Stimulated activated CD8-positive, alpha-beta memory T cell treated with anti-CD3 and anti-CD28 coated beads, Interleukin-2, amount 100 ng/mL, for 48 hours (primary cell): ENCODE results near the gene SLC26A4.

Experiments used
- DNase-seq, 2 donors: peaks; one replicate each; pipeline ENCODE4 v3.0.0-alpha.2; 2020; ENCODE audit warnings: low read depth in 2 of 2

The SLC26A4 gene

GRCh38 chr7:107746006-107746405 is 85.4 kb downstream of the SLC26A4 start:
- no peak for DNase-seq

DNA sequence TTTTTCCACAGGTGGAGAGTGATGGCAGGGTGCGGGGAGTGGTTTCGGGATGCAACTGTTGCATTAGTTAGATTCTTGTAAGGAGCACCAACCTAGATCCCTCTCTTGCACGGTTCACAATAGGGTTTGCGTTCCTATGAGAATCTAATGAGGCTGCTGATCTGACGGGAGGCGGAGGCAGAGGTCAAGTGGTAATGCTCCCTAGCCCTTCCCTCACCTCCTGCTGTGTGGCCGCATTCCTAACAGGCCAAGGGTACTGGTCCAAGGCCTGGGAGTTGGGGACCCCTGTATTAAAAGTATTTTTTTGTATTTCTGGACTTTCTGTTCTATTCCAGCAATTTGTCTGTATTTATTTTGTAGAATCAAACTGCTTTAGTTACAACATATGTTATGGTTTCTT is 90.5 kb downstream of the SLC26A4 start:
- DNase-seq = no peak

DNA sequence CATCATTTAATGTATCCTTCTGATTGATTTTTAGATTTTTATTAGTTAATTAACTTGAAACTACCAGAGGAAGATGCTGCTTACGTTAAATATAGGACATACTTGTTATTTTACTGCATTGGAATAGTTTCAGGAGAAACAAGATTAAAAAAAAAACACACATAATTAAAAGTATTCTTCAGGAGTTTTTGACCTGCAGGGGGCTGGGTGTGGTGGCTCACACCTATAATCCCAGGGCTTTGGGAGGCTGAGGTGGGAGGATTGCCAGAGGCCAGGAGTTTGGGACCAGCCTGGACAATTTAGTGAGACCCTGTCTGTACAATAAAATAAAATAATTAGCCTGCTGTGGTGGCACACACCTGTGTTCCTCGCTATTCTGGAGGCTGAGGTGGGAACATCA is 94.0 kb downstream of the SLC26A4 start:
- no peak for DNase-seq

DNA sequence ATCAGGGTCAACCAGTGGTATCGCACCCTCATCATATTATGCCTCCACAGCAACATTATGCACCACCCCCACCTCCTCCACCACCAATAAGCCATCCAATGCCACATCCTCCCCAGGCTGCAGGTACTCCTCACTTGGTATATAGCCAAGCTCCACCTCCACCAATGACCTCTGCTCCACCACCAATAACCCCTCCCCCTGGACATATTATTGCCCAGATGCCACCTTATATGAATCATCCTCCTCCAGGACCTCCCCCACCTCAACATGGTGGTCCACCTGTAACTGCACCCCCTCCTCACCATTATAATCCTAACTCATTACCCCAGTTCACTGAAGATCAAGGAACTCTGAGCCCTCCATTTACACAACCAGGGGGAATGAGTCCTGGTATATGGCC is 98.0 kb downstream of the SLC26A4 start:
- DNase-seq = no peak

DNA sequence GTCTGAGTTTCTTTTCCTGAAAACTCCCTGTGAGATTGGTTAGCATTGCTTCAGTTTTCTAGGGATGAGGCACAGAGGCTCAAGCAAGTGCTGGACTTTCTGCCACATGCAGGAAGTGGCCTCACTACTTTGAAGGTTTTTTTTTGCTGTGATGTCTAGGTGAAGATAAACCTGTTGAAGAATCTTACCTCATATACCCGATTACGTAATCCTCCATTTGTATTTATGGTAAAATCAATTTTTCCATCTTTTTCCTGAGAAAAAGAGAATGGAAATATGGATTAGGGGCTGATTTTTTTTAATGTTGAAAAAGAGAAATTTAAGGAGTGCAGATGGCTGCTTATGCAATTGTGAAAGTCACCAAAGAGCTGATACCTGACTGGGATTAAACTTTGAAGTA is 106.8 kb downstream of the SLC26A4 start:
- no peak for DNase-seq
